ENCODE results near the gene PDZK1IP1.

- TF ChIP-seq POLR2AphosphoS5 (IDR thresholded peaks at IDR 0.05; ENCODE audit: borderline replicate concordance, low read depth, low read length) (no peak), EZH2 (IDR thresholded peaks at IDR 0.05) (no peak), FOXP2 (optimal IDR thresholded peaks at IDR 0.05; ENCODE audit: control extremely low read depth, extremely low read length, insufficient read depth) (no peak)
Measured at GRCh38 chr1:47179988-47180563, 9.8 kb downstream of the PDZK1IP1 start.
